ENCODE measurements around the gene SQOR.

Gene SQOR

GRCh38 chr15:45631776-45632175 is 3.1 kb upstream of the SQOR start:
- H3K4me3 ChIP-seq (ENCODE audit: low read length) = peak overlapping the region; percentile 35
- peak; percentile 40 for DNase-seq (ENCODE audit: low read depth)
- no peak for TF ChIP-seq CTCF (conservative IDR thresholded peaks at IDR 0.05; ENCODE audit: low read length)

GRCh38 chr15:45635191-45635638 is 386 bp downstream of the SQOR start:
- DNase-seq (ENCODE audit: low read depth) = peak; percentile 13
- H3K4me3 ChIP-seq (ENCODE audit: low read length) = peak overlapping the region; percentile 81
- TF ChIP-seq CTCF (conservative IDR thresholded peaks at IDR 0.05; ENCODE audit: low read length) = peak; percentile 50

- DNase-seq (ENCODE audit: low read depth) = no peak
- peak overlapping the region; percentile 81 for H3K4me3 ChIP-seq (ENCODE audit: low read length)
- no peak for TF ChIP-seq CTCF (conservative IDR thresholded peaks at IDR 0.05; ENCODE audit: low read length)
Measured at GRCh38 chr15:45635763-45636292, 999 bp downstream of the SQOR start.

- no peak for TF ChIP-seq CTCF (conservative IDR thresholded peaks at IDR 0.05; ENCODE audit: low read length)
- peak overlapping the region; percentile 34 for H3K4me3 ChIP-seq (ENCODE audit: low read length)
- DNase-seq (ENCODE audit: low read depth) = no peak
Measured at GRCh38 chr15:45637141-45637540, 2.3 kb downstream of the SQOR start.

- peak overlapping the region; percentile 34 for H3K4me3 ChIP-seq (ENCODE audit: low read length)
- no peak for TF ChIP-seq CTCF (conservative IDR thresholded peaks at IDR 0.05; ENCODE audit: low read length)
- DNase-seq (ENCODE audit: low read depth) = peak; percentile 93
Measured at GRCh38 chr15:45637552-45638033, 2.8 kb downstream of the SQOR start.

GRCh38 chr15:45640616-45641015 is 5.8 kb downstream of the SQOR start:
- no peak overlapping the region for H3K4me3 ChIP-seq (ENCODE audit: low read length)
- TF ChIP-seq CTCF (conservative IDR thresholded peaks at IDR 0.05; ENCODE audit: low read length) = no peak
- DNase-seq (ENCODE audit: low read depth) = peak; percentile 92

- no peak overlapping the region for H3K4me3 ChIP-seq (ENCODE audit: low read length)
- TF ChIP-seq CTCF (conservative IDR thresholded peaks at IDR 0.05; ENCODE audit: low read length) = peak; percentile 33
- DNase-seq (ENCODE audit: low read depth) = peak; percentile 98
Measured at GRCh38 chr15:45641374-45641781, 6.5 kb downstream of the SQOR start.

Measured in AG10803 (cell line).